Spleen (tissue), 11 donors: ENCODE results near the gene PDCD10. TPM values are rescaled to one million over a fixed set of nuclear protein-coding genes. Genes with fewer than 3 reads are reported as not detected.

ENCODE experiments used
- DNase-seq: peaks from one replicate; pipeline ENCODE4 v3.0.0-alpha.2; 2020
- H3K27ac ChIP-seq, 8 donors: fragments of 200-600 bp; sonication (generic) in 7 of 8; 1 replicate in 4 of 8; 2 replicates in 4 of 8; pipeline versions ENCODE4 v1.5.0 to v1.8.0; 2016 to 2021; ENCODE audit warnings: inconsistent platforms in 4 of 8, mild to moderate bottlenecking in 4 of 8, moderate library complexity in 1 of 8
- H3K27me3 ChIP-seq, 7 donors: fragments of 200-600 bp; sonication (generic) in 6 of 7; replicated peaks in 1 of 7; 1 replicate in 4 of 7; 2 replicates in 3 of 7; pipeline versions ENCODE4 v1.5.0 to v1.8.0; 2016 to 2021; ENCODE audit warnings: inconsistent platforms in 3 of 7, mild to moderate bottlenecking in 1 of 7
- H3K36me3 ChIP-seq, 6 donors: fragments of 200-600 bp; sonication (generic) in 5 of 6; 1 replicate in 4 of 6; 2 replicates in 2 of 6; pipeline versions ENCODE4 v1.5.0 to v1.8.0; 2016 to 2021; ENCODE audit warnings: inconsistent platforms in 2 of 6
- H3K4me1 ChIP-seq, 6 donors: fragments of 200-600 bp; sonication (generic) in 5 of 6; 1 replicate in 3 of 6; 2 replicates in 3 of 6; pipeline versions ENCODE4 v1.5.0 to v1.8.0; 2016 to 2021; ENCODE audit warnings: inconsistent platforms in 3 of 6
- H3K4me3 ChIP-seq, 8 donors: fragments of 200-600 bp; sonication (generic) in 7 of 8; 1 replicate in 4 of 8; 2 replicates in 4 of 8; pipeline versions ENCODE4 v1.5.0 to v1.8.0; 2016 to 2021; ENCODE audit warnings: inconsistent platforms in 4 of 8, mild to moderate bottlenecking in 4 of 8, moderate library complexity in 2 of 8
- H3K9me3 ChIP-seq, 8 donors: fragments of 200-600 bp; sonication (generic) in 7 of 8; 1 replicate in 4 of 8; 2 replicates in 4 of 8; pipeline versions ENCODE4 v1.5.0 to v1.8.0; 2016 to 2021; ENCODE audit warnings: inconsistent platforms in 4 of 8
- POLR2A ChIP-seq, 3 donors: fragments of 450-650 bp; IDR thresholded peaks; one replicate each; pipeline ENCODE4 v1.5.1; 2017; ENCODE audit warnings: antibody characterized with exemption in 3 of 3, mild to moderate bottlenecking in 1 of 3
- POLR2AphosphoS5 ChIP-seq, 3 donors: sonication (generic); formaldehyde crosslinking; IDR thresholded peaks; one replicate each; pipeline ENCODE4 v1.5.1; 2017; ENCODE audit warnings: antibody characterized with exemption in 3 of 3
- WGBS, 5 donors: extraction: QIAGEN DNeasy Blood & Tissue Kit in 3 of 5; methylation state at CpG; one replicate each; pipeline versions ENCODE4 v1.1.5 to v1.1.7; 2013 to 2018; 5-methylcytosine and 5-hydroxymethylcytosine counted together
- intact Hi-C: fragments of 100-400 bp; cut with DNase I; formaldehyde crosslinking; loops from one replicate; pipeline ENCODE4 v1.15.0; 2023; ENCODE audit warnings: low total_unique reads
- polyA plus RNA-seq, 3 donors: library from polyadenylated mRNA; stranded (reverse); fragments of 200-250 nt; gene quantifications; one replicate each; pipeline ENCODE4 v1.2.1, GENCODE V29; 2013
- total RNA-seq, 7 donors: library from RNA; depleted of rRNA in 3 of 7; stranded (reverse); fragments of >200 nt in 3 of 7; fragmentation: NEBNext Ultra II Directional in 4 of 7; extraction: Animal tissue kit (Norgen Biotek cat#: 25700) in 4 of 7; gene quantifications; one replicate each; pipeline versions ENCODE4 v1.1.0 to v1.2.1, GENCODE V29; 2016 to 2021
- TF ChIP-seq, protein P1 (sequence below), 11 experiments: fragments of 200-600 bp in 7 of 11; fragments of 450-650 bp in 4 of 11; sonication (generic) in 4 of 11; IDR thresholded peaks in 8 of 11; conservative IDR thresholded peaks in 3 of 11; 1 replicate in 7 of 11; 2 replicates in 4 of 11; pipeline versions ENCODE4 v1.4.0 to v1.8.0; 2016 to 2021; ENCODE audit warnings: antibody characterized with exemption in 11 of 11, inconsistent platforms in 4 of 11, mild to moderate bottlenecking in 1 of 11
- donor health status: healthy with polysubstance abuse.
- donor health status: DM: no; HTN: no; CAD: no; lungs with moderate emphysema.
- donor health status: DM: no; HTN: no; CAD: no.
- donor health status: Bipolar disorder and iron deficiency.
- donor health status: healthy.
- donor health status: DM: no; HTN: no; CAD: no.
- donor health status: DM: yes; HTN: yes; CAD: no.

Gene PDCD10
- total and polyA plus RNA-seq, 10 donors: 25.5 to 94.5 (median 51.0) TPM

GRCh38 chr3:167714871-167715270, 19.8 kb downstream of the PDCD10 start:
- WGBS, 5 donors: 96 to 100% (median 100%) methylated on average over 1 of the region's 1 CpG
- TF ChIP-seq POLR2AphosphoS5 (IDR thresholded peaks at IDR 0.05) (no peak), POLR2A (IDR thresholded peaks at IDR 0.05) (no peak)
- TF ChIP-seq, protein P1, sequence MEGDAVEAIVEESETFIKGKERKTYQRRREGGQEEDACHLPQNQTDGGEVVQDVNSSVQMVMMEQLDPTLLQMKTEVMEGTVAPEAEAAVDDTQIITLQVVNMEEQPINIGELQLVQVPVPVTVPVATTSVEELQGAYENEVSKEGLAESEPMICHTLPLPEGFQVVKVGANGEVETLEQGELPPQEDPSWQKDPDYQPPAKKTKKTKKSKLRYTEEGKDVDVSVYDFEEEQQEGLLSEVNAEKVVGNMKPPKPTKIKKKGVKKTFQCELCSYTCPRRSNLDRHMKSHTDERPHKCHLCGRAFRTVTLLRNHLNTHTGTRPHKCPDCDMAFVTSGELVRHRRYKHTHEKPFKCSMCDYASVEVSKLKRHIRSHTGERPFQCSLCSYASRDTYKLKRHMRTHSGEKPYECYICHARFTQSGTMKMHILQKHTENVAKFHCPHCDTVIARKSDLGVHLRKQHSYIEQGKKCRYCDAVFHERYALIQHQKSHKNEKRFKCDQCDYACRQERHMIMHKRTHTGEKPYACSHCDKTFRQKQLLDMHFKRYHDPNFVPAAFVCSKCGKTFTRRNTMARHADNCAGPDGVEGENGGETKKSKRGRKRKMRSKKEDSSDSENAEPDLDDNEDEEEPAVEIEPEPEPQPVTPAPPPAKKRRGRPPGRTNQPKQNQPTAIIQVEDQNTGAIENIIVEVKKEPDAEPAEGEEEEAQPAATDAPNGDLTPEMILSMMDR (IDR thresholded peaks at IDR 0.05 in 8 of 11, conservative IDR thresholded peaks at IDR 0.05 in 3 of 11): no peak

GRCh38 chr3:167712445-167712844, 22.2 kb downstream of the PDCD10 start:
- Histone ChIP-seq H3K27ac (no peak overlapping the region), H3K4me1 (peaks cover 0 to 21% (median 3%) of the 10 kb centered on the region in 6 donors), H3K27me3 (no peaks in the 10 kb centered on the region), H3K36me3 (peaks cover 0 to 75% (median 23%) of the 10 kb centered on the region in 6 donors), H3K9me3 (no peaks in the 10 kb centered on the region), H3K4me3 (no peak overlapping the region)
- DNase-seq: no peak
- TF ChIP-seq, protein P1 (IDR thresholded peaks at IDR 0.05 in 8 of 11, conservative IDR thresholded peaks at IDR 0.05 in 3 of 11): no peak
- no peak for TF ChIP-seq POLR2AphosphoS5 (IDR thresholded peaks at IDR 0.05)
- no peak for TF ChIP-seq POLR2A (IDR thresholded peaks at IDR 0.05)
- intact Hi-C loops: no loop called here
- WGBS, 5 donors: 94 to 98% (median 97%) methylated on average over 3 of the region's 3 CpGs

More at GRCh38 chr3:167714871-167715270, 19.8 kb downstream of the PDCD10 start:
- Histone ChIP-seq H3K9me3 (no peaks in the 10 kb centered on the region), H3K4me3 (no peak overlapping the region), H3K27ac (no peak overlapping the region), H3K27me3 (no peaks in the 10 kb centered on the region), H3K36me3 (peaks cover 0 to 75% (median 30%) of the 10 kb centered on the region in 6 donors), H3K4me1 (peaks cover 0 to 21% (median 3%) of the 10 kb centered on the region in 6 donors)
- DNase-seq: no peak
- intact Hi-C loops: no loop called here

GRCh38 chr3:167711439-167711838, 23.3 kb downstream of the PDCD10 start:
- H3K27me3 ChIP-seq: no peaks in the 10 kb centered on the region
- DNase-seq: no peak
- H3K4me1 ChIP-seq: peaks cover 0 to 25% (median 3%) of the 10 kb centered on the region in 6 donors
- TF ChIP-seq POLR2A (IDR thresholded peaks at IDR 0.05): no peak
- TF ChIP-seq, protein P1 (IDR thresholded peaks at IDR 0.05 in 8 of 11, conservative IDR thresholded peaks at IDR 0.05 in 3 of 11): no peak
- TF ChIP-seq POLR2AphosphoS5 (IDR thresholded peaks at IDR 0.05): no peak
- H3K36me3 ChIP-seq: peaks cover 0 to 75% (median 24%) of the 10 kb centered on the region in 6 donors
- H3K4me3 ChIP-seq: no peak overlapping the region
- H3K27ac ChIP-seq: no peak overlapping the region
- WGBS, 5 donors: 98 to 100% (median 100%) methylated on average over 1 of the region's 1 CpG
- H3K9me3 ChIP-seq: no peaks in the 10 kb centered on the region
- intact Hi-C loops: no loop called here

GRCh38 chr3:167710552-167710951, 24.1 kb downstream of the PDCD10 start:
- Histone ChIP-seq H3K4me1 (peaks cover 0 to 33% (median 3%) of the 10 kb centered on the region in 6 donors), H3K36me3 (peaks cover 0 to 74% (median 24%) of the 10 kb centered on the region in 6 donors), H3K4me3 (no peak overlapping the region), H3K27ac (no peak overlapping the region), H3K27me3 (no peaks in the 10 kb centered on the region), H3K9me3 (no peaks in the 10 kb centered on the region)
- no peak for DNase-seq
- TF ChIP-seq POLR2A (IDR thresholded peaks at IDR 0.05) (no peak), POLR2AphosphoS5 (IDR thresholded peaks at IDR 0.05) (no peak)
- TF ChIP-seq, protein P1 (IDR thresholded peaks at IDR 0.05 in 8 of 11, conservative IDR thresholded peaks at IDR 0.05 in 3 of 11): no peak
- intact Hi-C loops: no loop called here
